GM23338 (cell line): Measurements from ENCODE around the gene CCDC50. TPM values are rescaled to one million over a fixed set of nuclear protein-coding genes. Genes with fewer than 3 reads are reported as not detected.

Experiments
- ATAC-seq: fragments of 200-7000 bp; cut with Tn5 transposase; 3 replicates; pipeline ENCODE4 v1.9.1; 2020
- DNase-seq: peaks from one replicate; pipeline ENCODE4 v3.0.0-alpha.2; 2015; ENCODE audit warnings: low spot score
- H2AFZ ChIP-seq: fragments of 200-600 bp; sonication (generic); 2 replicates; pipeline ENCODE4 v1.8.0; 2016; ENCODE audit warnings: antibody characterized with exemption, mild to moderate bottlenecking, moderate library complexity
- H3F3A ChIP-seq: fragments of 200-600 bp; sonication (generic); replicated peaks from 2 replicates; pipeline ENCODE4 v1.8.0; 2017; ENCODE audit warnings: antibody characterized with exemption, mixed run types, low read depth
- H3K27ac ChIP-seq: fragments of 200-600 bp; sonication (generic); 2 replicates; pipeline ENCODE4 v1.6.1; 2016; ENCODE audit warnings: low read depth
- H3K27me3 ChIP-seq: fragments of 200-600 bp; sonication (generic); 2 replicates; pipeline ENCODE4 v1.8.0; 2016; ENCODE audit warnings: mild to moderate bottlenecking, mixed run types, moderate library complexity; ENCODE audit not compliant: insufficient read depth
- H3K36me3 ChIP-seq: fragments of 200-600 bp; sonication (generic); 2 replicates; pipeline ENCODE4 v1.8.0; 2016; ENCODE audit warnings: mild to moderate bottlenecking; ENCODE audit not compliant: insufficient read depth
- H3K4me1 ChIP-seq: fragments of 200-600 bp; sonication (generic); 2 replicates; pipeline ENCODE4 v1.8.0; 2016; ENCODE audit warnings: mild to moderate bottlenecking, moderate library complexity; ENCODE audit not compliant: insufficient read depth
- H3K4me2 ChIP-seq: fragments of 200-600 bp; sonication (generic); 2 replicates; pipeline ENCODE4 v1.7.1; 2017; ENCODE audit warnings: mixed run types
- H3K4me3 ChIP-seq: fragments of 200-600 bp; sonication (generic); 2 replicates; pipeline ENCODE4 v1.6.1; 2016; ENCODE audit warnings: mixed run types
- H3K79me2 ChIP-seq: fragments of 200-600 bp; sonication (generic); replicated peaks from 2 replicates; pipeline ENCODE4 v1.8.0; 2017; ENCODE audit warnings: mild to moderate bottlenecking; ENCODE audit not compliant: insufficient read depth
- H3K9me2 ChIP-seq: fragments of 200-600 bp; sonication (generic); 2 replicates; pipeline ENCODE4 v1.8.0; 2017; ENCODE audit not compliant: insufficient read depth
- H4K20me1 ChIP-seq: fragments of 200-600 bp; sonication (generic); replicated peaks from 2 replicates; pipeline ENCODE4 v1.8.0; 2017; ENCODE audit warnings: mild to moderate bottlenecking; ENCODE audit not compliant: insufficient read depth
- H3K27ac Mint-ChIP-seq: 2 replicates; pipeline ENCODE4 v1.8.0; 2020; ENCODE audit warnings: inconsistent platforms, mild to moderate bottlenecking, moderate library complexity, mixed read lengths
- H3K27me3 Mint-ChIP-seq: 3 replicates; pipeline ENCODE4 v1.8.0; 2022; ENCODE audit warnings: low read depth, mild to moderate bottlenecking, moderate library complexity, mixed read lengths, inconsistent platforms; ENCODE audit not compliant: insufficient read depth, poor library complexity
- H3K36me3 Mint-ChIP-seq: 3 replicates; pipeline ENCODE4 v1.8.0; 2021; ENCODE audit warnings: low read depth, mild to moderate bottlenecking, inconsistent platforms, moderate library complexity, mixed read lengths
- H3K4me1 Mint-ChIP-seq: 3 replicates; pipeline ENCODE4 v1.8.0; 2020; ENCODE audit warnings: mild to moderate bottlenecking, inconsistent platforms, mixed read lengths
- H3K4me3 Mint-ChIP-seq: 3 replicates; pipeline ENCODE4 v1.8.0; 2021; ENCODE audit warnings: moderate library complexity, mild to moderate bottlenecking, inconsistent platforms, mixed read lengths
- H3K9me3 Mint-ChIP-seq: 3 replicates; pipeline ENCODE4 v1.8.0; 2020; ENCODE audit warnings: moderate library complexity, mild to moderate bottlenecking, inconsistent platforms, mixed read lengths
- ETS1 ChIP-seq: IDR thresholded peaks from 2 replicates; pipeline ENCODE4 v1.6.1; 2016; ENCODE audit warnings: antibody characterized with exemption
- EZH2 ChIP-seq: fragments of 200-600 bp; sonication (generic); IDR thresholded peaks from one replicate; pipeline ENCODE4 v1.8.0; 2017; ENCODE audit warnings: antibody characterized with exemption, mild to moderate bottlenecking, low read depth; ENCODE audit not compliant: unreplicated experiment
- EZH2phosphoT487 ChIP-seq: fragments of 200-600 bp; sonication (generic); IDR thresholded peaks from one replicate; pipeline ENCODE4 v1.8.1; 2018; ENCODE audit warnings: antibody characterized with exemption; ENCODE audit not compliant: unreplicated experiment
- JUNB ChIP-seq: IDR thresholded peaks from one replicate; pipeline ENCODE4 v1.6.1; 2016; ENCODE audit warnings: antibody characterized with exemption; ENCODE audit not compliant: unreplicated experiment
- POLR2AphosphoS5 ChIP-seq: IDR thresholded peaks from 2 replicates; pipeline ENCODE4 v1.6.1; 2016; ENCODE audit warnings: antibody characterized with exemption, low read depth
- REST ChIP-seq: IDR thresholded peaks from one replicate; pipeline ENCODE4 v1.6.1; 2018; ENCODE audit warnings: antibody characterized with exemption; ENCODE audit not compliant: unreplicated experiment
- STAT1 ChIP-seq: IDR thresholded peaks from one replicate; pipeline ENCODE4 v1.6.1; 2016; ENCODE audit warnings: antibody characterized with exemption; ENCODE audit not compliant: unreplicated experiment
- ZNF114 ChIP-seq: fragments of 250-450 bp; sonication (Bioruptor Pico); IDR thresholded peaks from 2 replicates; pipeline ENCODE4 v1.5.0; 2020; ENCODE audit warnings: mild to moderate bottlenecking, moderate library complexity
- polyA plus RNA-seq: library from polyadenylated mRNA; unstranded; fragments of >200 nt; fragmentation: Nextera tagmentation; extraction: Ambion mirVana; gene quantifications from 2 replicates; pipeline ENCODE4 v1.2.1, GENCODE V29; 2016
- total RNA-seq: library from RNA; depleted of rRNA; stranded (reverse); fragments of >200 nt; shearing (Covaris generic); gene quantifications from 2 replicates; pipeline ENCODE4 v1.2.3, GENCODE V29; 2014
- TF ChIP-seq, protein P1 (sequence below), 2 experiments: fragments of 200-600 bp in 1 of 2; sonication (generic) in 1 of 2; conservative IDR thresholded peaks; 2 replicates each; pipeline versions ENCODE4 v1.5.1 to v1.6.1; 2016 to 2017; ENCODE audit warnings: antibody characterized with exemption in 2 of 2, low read depth in 2 of 2, mild to moderate bottlenecking in 2 of 2, moderate library complexity in 1 of 2
- TF ChIP-seq, protein P2 (sequence below): fragments of 250-450 bp; sonication (Bioruptor Pico); IDR thresholded peaks from 2 replicates; pipeline ENCODE4 v1.5.0; 2020; ENCODE audit warnings: mild to moderate bottlenecking, moderate library complexity

Gene CCDC50
- total and polyA plus RNA-seq, 2 experiments from 2014 or later = 22.4 to 25.4 TPM

DNA sequence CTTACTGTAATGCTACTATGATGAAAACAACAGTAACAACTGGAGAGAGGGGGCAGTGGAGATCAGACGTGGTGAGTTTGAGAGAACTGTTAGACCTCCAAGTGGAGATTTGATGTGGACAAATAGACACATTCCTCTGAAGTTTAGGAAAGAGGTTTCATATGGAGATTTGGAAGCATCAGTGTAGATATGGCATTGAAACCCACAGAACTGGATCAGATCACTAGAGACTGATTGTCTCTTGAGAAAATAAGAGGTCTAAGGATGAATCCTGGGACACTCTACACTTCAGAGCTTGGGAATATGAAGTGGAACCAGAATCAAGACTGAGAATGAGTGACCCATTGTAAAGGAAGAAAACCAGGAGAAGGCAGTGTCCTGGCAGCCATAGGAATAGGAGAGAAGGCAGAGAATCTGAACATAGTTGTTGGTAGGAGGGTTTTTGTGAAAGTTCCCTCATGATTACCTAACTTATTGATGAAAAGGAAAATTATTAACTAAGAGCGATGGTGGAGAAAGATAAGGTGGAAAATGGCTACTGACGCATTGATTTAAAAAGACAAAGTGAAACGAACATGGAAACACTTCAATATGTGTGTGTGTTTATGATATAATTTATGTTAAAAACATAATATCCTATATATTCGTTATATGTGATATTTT, 102.1 kb downstream of the CCDC50 start:
- Mint-ChIP-seq H3K4me1 (no peaks in the 10 kb centered on the region), H3K27me3 (no peaks in the 10 kb centered on the region), H3K27ac (no peak overlapping the region), H3K9me3 (no peaks in the 10 kb centered on the region), H3K4me3 (no peak overlapping the region), H3K36me3 (no peaks in the 10 kb centered on the region)
- H3K4me1 ChIP-seq = no peaks in the 10 kb centered on the region
- H3K9me2 ChIP-seq = no peaks in the 10 kb centered on the region
- no peaks in the 10 kb centered on the region for H3K79me2 ChIP-seq
- DNase-seq (no peak), ATAC-seq (no peak)
- no peak overlapping the region for H2AFZ ChIP-seq
- H4K20me1 ChIP-seq = no peaks in the 10 kb centered on the region
- no peak overlapping the region for H3K4me3 ChIP-seq
- no peaks in the 10 kb centered on the region for H3F3A ChIP-seq
- H3K4me2 ChIP-seq = no peak overlapping the region
- H3K36me3 ChIP-seq = no peaks in the 10 kb centered on the region
- no peak overlapping the region for H3K27ac ChIP-seq
- H3K27me3 ChIP-seq = no peaks in the 10 kb centered on the region
- TF ChIP-seq POLR2AphosphoS5 (no peak), STAT1 (no peak), EZH2phosphoT487 (no peak), ETS1 (no peak), ZNF114 (CRISPR knock-in tag) (no peak), JUNB (no peak), REST (no peak), EZH2 (no peak)
- TF ChIP-seq, protein P1, sequence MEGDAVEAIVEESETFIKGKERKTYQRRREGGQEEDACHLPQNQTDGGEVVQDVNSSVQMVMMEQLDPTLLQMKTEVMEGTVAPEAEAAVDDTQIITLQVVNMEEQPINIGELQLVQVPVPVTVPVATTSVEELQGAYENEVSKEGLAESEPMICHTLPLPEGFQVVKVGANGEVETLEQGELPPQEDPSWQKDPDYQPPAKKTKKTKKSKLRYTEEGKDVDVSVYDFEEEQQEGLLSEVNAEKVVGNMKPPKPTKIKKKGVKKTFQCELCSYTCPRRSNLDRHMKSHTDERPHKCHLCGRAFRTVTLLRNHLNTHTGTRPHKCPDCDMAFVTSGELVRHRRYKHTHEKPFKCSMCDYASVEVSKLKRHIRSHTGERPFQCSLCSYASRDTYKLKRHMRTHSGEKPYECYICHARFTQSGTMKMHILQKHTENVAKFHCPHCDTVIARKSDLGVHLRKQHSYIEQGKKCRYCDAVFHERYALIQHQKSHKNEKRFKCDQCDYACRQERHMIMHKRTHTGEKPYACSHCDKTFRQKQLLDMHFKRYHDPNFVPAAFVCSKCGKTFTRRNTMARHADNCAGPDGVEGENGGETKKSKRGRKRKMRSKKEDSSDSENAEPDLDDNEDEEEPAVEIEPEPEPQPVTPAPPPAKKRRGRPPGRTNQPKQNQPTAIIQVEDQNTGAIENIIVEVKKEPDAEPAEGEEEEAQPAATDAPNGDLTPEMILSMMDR (conservative IDR thresholded peaks at IDR 0.05; ENCODE audit: low read depth in 2 of 2) = no peak
- TF ChIP-seq, protein P2, sequence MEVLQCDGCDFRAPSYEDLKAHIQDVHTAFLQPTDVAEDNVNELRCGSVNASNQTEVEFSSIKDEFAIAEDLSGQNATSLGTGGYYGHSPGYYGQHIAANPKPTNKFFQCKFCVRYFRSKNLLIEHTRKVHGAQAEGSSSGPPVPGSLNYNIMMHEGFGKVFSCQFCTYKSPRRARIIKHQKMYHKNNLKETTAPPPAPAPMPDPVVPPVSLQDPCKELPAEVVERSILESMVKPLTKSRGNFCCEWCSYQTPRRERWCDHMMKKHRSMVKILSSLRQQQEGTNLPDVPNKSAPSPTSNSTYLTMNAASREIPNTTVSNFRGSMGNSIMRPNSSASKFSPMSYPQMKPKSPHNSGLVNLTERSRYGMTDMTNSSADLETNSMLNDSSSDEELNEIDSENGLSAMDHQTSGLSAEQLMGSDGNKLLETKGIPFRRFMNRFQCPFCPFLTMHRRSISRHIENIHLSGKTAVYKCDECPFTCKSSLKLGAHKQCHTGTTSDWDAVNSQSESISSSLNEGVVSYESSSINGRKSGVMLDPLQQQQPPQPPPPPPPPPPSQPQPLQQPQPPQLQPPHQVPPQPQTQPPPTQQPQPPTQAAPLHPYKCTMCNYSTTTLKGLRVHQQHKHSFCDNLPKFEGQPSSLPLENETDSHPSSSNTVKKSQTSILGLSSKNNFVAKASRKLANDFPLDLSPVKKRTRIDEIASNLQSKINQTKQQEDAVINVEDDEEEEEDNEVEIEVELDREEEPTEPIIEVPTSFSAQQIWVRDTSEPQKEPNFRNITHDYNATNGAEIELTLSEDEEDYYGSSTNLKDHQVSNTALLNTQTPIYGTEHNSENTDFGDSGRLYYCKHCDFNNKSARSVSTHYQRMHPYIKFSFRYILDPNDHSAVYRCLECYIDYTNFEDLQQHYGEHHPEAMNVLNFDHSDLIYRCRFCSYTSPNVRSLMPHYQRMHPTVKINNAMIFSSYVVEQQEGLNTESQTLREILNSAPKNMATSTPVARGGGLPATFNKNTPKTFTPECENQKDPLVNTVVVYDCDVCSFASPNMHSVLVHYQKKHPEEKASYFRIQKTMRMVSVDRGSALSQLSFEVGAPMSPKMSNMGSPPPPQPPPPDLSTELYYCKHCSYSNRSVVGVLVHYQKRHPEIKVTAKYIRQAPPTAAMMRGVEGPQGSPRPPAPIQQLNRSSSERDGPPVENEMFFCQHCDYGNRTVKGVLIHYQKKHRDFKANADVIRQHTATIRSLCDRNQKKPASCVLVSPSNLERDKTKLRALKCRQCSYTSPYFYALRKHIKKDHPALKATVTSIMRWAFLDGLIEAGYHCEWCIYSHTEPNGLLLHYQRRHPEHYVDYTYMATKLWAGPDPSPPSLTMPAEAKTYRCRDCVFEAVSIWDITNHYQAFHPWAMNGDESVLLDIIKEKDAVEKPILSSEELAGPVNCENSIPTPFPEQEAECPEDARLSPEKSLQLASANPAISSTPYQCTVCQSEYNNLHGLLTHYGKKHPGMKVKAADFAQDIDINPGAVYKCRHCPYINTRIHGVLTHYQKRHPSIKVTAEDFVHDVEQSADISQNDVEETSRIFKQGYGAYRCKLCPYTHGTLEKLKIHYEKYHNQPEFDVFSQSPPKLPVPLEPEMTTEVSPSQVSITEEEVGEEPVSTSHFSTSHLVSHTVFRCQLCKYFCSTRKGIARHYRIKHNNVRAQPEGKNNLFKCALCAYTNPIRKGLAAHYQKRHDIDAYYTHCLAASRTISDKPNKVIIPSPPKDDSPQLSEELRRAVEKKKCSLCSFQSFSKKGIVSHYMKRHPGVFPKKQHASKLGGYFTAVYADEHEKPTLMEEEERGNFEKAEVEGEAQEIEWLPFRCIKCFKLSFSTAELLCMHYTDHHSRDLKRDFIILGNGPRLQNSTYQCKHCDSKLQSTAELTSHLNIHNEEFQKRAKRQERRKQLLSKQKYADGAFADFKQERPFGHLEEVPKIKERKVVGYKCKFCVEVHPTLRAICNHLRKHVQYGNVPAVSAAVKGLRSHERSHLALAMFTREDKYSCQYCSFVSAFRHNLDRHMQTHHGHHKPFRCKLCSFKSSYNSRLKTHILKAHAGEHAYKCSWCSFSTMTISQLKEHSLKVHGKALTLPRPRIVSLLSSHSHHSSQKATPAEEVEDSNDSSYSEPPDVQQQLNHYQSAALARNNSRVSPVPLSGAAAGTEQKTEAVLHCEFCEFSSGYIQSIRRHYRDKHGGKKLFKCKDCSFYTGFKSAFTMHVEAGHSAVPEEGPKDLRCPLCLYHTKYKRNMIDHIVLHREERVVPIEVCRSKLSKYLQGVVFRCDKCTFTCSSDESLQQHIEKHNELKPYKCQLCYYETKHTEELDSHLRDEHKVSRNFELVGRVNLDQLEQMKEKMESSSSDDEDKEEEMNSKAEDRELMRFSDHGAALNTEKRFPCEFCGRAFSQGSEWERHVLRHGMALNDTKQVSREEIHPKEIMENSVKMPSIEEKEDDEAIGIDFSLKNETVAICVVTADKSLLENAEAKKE (CRISPR knock-in tag) = no peak
